ENCODE measurements around the gene C11orf97. TPM values are rescaled to one million over a fixed set of nuclear protein-coding genes. Genes with fewer than 3 reads are reported as not detected.
"Not testable (repeated sequence)": the region's sequence is repeated elsewhere in the genome, so short reads cannot be mapped to it uniquely, and the experiment has no call there.

Gene C11orf97
- total and polyA plus RNA-seq, 4 experiments from 2014 or later, result not detected

DNA sequence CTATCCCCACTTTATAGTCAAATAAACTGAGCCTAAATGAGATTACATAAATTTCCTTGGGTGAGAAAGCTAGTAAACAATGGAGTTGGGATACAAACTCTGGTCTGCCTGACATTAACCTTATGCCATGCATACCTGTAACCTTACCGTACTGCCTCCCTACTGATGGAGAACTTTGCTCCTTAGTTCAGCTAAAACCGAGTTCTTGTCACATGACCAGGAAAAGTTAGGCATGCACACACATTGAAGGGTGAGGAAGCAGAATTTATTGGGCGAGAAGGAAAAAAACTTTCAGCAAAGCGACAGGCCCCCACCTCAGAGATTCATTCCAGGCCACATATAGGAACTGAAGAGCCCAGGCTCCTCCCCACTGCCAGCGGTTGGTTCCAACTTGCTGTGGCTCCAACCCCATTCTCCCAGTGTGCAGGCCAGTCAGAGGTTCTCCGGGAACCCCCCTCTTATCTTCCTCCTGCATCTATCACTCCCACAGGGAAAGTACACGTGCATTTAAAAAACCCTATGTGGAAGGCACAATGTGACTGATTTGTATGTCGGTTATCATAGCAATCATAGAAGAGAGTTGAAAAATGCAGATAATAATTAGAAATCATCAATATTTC lies 51.7 kb downstream of the C11orf97 start:
- peaks cover 0 to 2% (median 0%) of the 10 kb centered on the region in 8 donors for H3K9me3 Mint-ChIP-seq

DNA sequence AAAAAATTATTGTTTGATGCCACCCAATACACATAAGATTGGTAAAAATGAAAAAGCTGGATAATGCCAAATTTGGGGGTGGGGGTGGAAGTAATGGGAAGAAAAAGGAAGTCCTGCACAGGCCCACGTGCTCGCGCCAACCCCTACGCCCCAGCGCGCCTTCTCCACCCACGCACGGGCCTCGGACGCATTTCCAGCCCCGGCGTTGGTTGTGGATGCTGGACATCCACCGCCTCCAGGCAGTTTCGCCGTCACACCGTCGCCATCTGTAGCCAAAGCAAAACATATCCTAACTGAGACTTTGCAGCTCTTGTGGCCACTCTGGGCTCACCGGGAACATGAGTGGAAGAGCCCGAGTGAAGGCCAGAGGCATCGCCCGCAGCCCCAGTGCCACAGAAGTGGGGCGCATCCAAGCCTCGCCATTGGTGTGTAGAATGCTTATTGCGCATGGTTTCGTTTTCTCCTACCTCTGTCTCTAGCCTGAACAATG lies 55.0 kb downstream of the C11orf97 start, which contains the start of gene PIWIL4:
PIWIL4 (plus strand) TSS at position 188 of the 490 bp plus-strand sequence; CDS start at position 339, 151 bp downstream.
- Histone ChIP-seq H3K27ac (ENCODE audit: low read depth, low read length) (no peak within 1 kb of the TSS), H3K27me3 (ENCODE audit: insufficient read depth, low read length) (no peaks in the 10 kb centered on the region), H3K9me3 (ENCODE audit: control insufficient read depth in 1 of 2, low read length in 2 of 2) (no peaks in the 10 kb centered on the region), H3K4me3 (ENCODE audit: low read length in 2 of 2) (no peak within 1 kb of the TSS), H3K36me3 (ENCODE audit: insufficient read depth, low read length) (no peaks in the 10 kb centered on the region), H3K4me1 (ENCODE audit: insufficient read depth, low read length) (no peaks in the 10 kb centered on the region)
- CTCF ChIA-PET (ENCODE audit: partially characterized antibody), result no interaction called here
- no peak within 1 kb of the TSS for H3K27ac Mint-ChIP-seq
- no peaks in the 10 kb centered on the region for H3K27me3 Mint-ChIP-seq
- DNase-seq, result no peak
- POLR2A ChIA-PET (ENCODE audit: partially characterized antibody), result no interaction called here
- no peak within 1 kb of the TSS for H3K4me3 Mint-ChIP-seq
- no peaks in the 10 kb centered on the region for H3K36me3 Mint-ChIP-seq
- intact Hi-C loops (cut with micrococcal nuclease), result no loop called here
- peaks cover 0 to 2% (median 0%) of the 10 kb centered on the region in 8 donors for H3K9me3 Mint-ChIP-seq
- H3K4me1 Mint-ChIP-seq, result no peaks in the 10 kb centered on the region

More for the DNA sequence above, 51.7 kb downstream of the C11orf97 start:
- ChIA-PET POLR2A (ENCODE audit: partially characterized antibody) (no interaction called here), CTCF (ENCODE audit: partially characterized antibody) (no interaction called here)
- no peaks in the 10 kb centered on the region for H3K9me3 ChIP-seq (ENCODE audit: control insufficient read depth in 1 of 2, low read length in 2 of 2)
- H3K27me3 ChIP-seq (ENCODE audit: insufficient read depth, low read length), result no peaks in the 10 kb centered on the region
- Mint-ChIP-seq H3K27ac (no peak overlapping the region), H3K36me3 (no peaks in the 10 kb centered on the region), H3K4me3 (no peak overlapping the region), H3K27me3 (no peaks in the 10 kb centered on the region), H3K4me1 (no peaks in the 10 kb centered on the region)
- H3K36me3 ChIP-seq (ENCODE audit: insufficient read depth, low read length), result no peaks in the 10 kb centered on the region
- H3K27ac ChIP-seq (ENCODE audit: low read depth, low read length), result no peak overlapping the region
- no peaks in the 10 kb centered on the region for H3K4me1 ChIP-seq (ENCODE audit: insufficient read depth, low read length)
- intact Hi-C loops (cut with micrococcal nuclease), result no loop called here
- no peak for DNase-seq
- no peak overlapping the region for H3K4me3 ChIP-seq (ENCODE audit: low read length in 2 of 2)

DNA sequence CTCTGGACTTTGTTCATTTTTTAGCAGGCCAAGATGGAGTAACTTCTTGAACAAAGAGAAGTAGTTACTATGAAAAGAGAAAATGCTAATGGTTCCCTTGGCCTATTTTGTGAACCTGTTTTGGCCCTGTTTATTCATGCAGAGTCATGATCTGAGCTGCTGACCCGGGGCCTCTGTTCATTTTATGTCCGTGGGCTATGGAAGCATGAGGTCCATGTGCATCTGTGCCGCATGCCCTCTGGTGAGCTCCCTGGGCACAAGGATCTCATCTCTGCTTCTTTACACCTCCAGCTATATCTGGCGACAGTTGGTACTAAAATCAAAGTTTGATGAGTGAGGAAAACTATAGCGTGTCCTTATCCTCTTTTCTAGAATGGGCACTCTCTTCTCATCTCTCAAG lies 55.9 kb downstream of the C11orf97 start:
- CTCF ChIA-PET (ENCODE audit: partially characterized antibody), result no interaction called here
- H3K36me3 ChIP-seq (ENCODE audit: insufficient read depth, low read length), result no peaks in the 10 kb centered on the region
- H3K27me3 Mint-ChIP-seq, result no peaks in the 10 kb centered on the region
- H3K4me1 ChIP-seq (ENCODE audit: insufficient read depth, low read length), result no peaks in the 10 kb centered on the region
- H3K4me3 Mint-ChIP-seq, result no peak overlapping the region
- DNase-seq, result no peak
- H3K9me3 Mint-ChIP-seq, result peaks cover 0 to 4% (median 0%) of the 10 kb centered on the region in 8 donors
- intact Hi-C loops (cut with micrococcal nuclease), result no loop called here
- POLR2A ChIA-PET (ENCODE audit: partially characterized antibody), result no interaction called here
- no peak overlapping the region for H3K4me3 ChIP-seq (ENCODE audit: low read length in 2 of 2)
- H3K4me1 Mint-ChIP-seq, result no peaks in the 10 kb centered on the region
- no peaks in the 10 kb centered on the region for H3K9me3 ChIP-seq (ENCODE audit: control insufficient read depth in 1 of 2, low read length in 2 of 2)
- peaks cover 0 to 3% of the 10 kb centered on the region in 2 donors for H3K36me3 Mint-ChIP-seq
- H3K27ac ChIP-seq (ENCODE audit: low read depth, low read length), result no peak overlapping the region
- H3K27ac Mint-ChIP-seq, result no peak overlapping the region
- H3K27me3 ChIP-seq (ENCODE audit: insufficient read depth, low read length), result no peaks in the 10 kb centered on the region

DNA sequence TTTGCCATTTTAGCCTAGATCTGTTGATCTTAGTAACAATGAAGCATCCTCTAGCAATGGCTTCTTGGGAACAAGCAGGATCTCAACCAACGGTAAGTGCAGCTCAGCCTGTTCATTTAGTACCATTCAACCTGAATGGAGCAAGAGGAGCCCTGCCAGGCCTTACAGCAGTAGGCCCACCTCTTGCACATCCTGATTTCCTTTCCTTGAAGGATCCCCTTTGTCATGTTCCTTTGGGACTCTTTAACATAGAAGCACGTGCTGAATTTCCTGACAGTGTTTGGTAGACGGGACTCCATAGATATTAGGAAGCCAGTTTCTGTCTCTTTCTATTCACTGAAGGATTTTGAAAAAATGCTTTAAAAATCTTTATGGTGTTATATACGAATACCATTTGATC lies 56.5 kb downstream of the C11orf97 start:
- no peak overlapping the region for H3K4me3 Mint-ChIP-seq
- CTCF ChIA-PET (ENCODE audit: partially characterized antibody), result no interaction called here
- Histone ChIP-seq H3K9me3 (ENCODE audit: control insufficient read depth in 1 of 2, low read length in 2 of 2) (no peaks in the 10 kb centered on the region), H3K27me3 (ENCODE audit: insufficient read depth, low read length) (no peaks in the 10 kb centered on the region), H3K4me3 (ENCODE audit: low read length in 2 of 2) (no peak overlapping the region), H3K36me3 (ENCODE audit: insufficient read depth, low read length) (no peaks in the 10 kb centered on the region), H3K27ac (ENCODE audit: low read depth, low read length) (no peak overlapping the region), H3K4me1 (ENCODE audit: insufficient read depth, low read length) (no peaks in the 10 kb centered on the region)
- POLR2A ChIA-PET (ENCODE audit: partially characterized antibody), result no interaction called here
- H3K9me3 Mint-ChIP-seq, result peaks cover 0 to 4% (median 0%) of the 10 kb centered on the region in 8 donors
- H3K4me1 Mint-ChIP-seq, result no peaks in the 10 kb centered on the region
- no peak overlapping the region for H3K27ac Mint-ChIP-seq
- intact Hi-C loops (cut with micrococcal nuclease), result no loop called here
- no peak for DNase-seq
- no peaks in the 10 kb centered on the region for H3K27me3 Mint-ChIP-seq
- peaks cover 0 to 3% of the 10 kb centered on the region in 2 donors for H3K36me3 Mint-ChIP-seq

DNA sequence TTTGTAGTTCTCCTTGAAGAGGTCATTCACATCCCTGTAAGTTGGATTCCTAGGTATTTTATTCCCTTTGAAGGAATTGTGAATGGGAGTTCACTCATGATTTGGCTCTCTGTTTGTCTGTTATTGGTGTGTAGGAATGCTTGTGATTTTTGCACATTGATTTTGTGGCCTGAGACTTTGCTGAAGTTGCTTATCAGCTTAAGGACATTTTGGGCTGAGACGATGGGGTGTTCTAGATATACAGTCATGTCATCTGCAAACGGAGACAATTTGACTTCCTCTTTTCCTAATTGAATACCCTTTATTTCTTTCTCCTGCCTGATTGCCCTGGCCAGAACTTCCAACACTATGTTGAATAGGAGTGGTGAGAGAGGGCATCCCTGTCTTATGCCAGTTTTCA lies 60.7 kb downstream of the C11orf97 start:
- H3K27ac ChIP-seq (ENCODE audit: low read depth, low read length); H3K4me3 ChIP-seq (ENCODE audit: low read length in 2 of 2); H3K36me3 Mint-ChIP-seq; H3K27me3 ChIP-seq (ENCODE audit: insufficient read depth, low read length); DNase-seq; H3K4me1 ChIP-seq (ENCODE audit: insufficient read depth, low read length); H3K27ac Mint-ChIP-seq; H3K9me3 ChIP-seq (ENCODE audit: control insufficient read depth in 1 of 2, low read length in 2 of 2); H3K4me1 Mint-ChIP-seq; H3K4me3 Mint-ChIP-seq; H3K9me3 Mint-ChIP-seq; H3K27me3 Mint-ChIP-seq; CTCF ChIA-PET (ENCODE audit: partially characterized antibody); H3K36me3 ChIP-seq (ENCODE audit: insufficient read depth, low read length); intact Hi-C loops (cut with micrococcal nuclease); POLR2A ChIA-PET (ENCODE audit: partially characterized antibody): not testable (repeated sequence)

DNA sequence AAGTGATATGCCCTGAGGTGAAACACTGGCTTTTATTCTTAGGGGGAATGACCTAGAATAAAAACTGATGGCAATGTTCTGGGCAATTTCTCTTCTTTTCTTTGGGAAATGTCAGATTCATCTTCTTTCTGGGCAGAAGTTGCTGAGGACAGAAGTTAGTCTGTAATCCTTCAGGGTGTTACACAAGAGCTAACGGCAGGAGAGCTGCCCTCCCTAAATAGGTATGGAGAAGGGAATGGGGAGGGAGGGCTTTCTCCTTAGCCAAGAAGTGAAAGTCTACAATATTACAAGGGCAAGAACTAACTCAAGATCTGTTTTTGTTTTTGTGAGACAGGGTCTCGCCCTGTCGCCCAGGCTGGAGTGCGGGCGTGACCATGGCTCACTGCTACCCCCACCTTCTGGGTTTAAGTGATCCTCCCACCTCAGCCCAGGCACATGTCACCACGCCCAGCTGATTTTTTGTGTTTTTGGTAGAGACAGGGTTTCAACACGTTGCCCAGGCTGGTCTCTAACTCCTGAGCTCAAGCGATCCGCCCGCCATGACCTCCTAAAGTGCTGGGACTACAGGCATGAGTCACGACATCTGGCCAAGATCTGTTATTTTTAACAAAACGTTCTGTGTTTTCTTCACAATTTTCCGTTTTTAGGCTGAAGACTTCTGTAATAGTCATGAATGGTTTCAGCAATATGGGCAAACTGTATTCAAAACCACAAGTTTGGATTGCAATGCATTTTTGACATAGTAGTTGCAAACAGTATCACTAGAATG lies 62.1 kb downstream of the C11orf97 start:
- no peaks in the 10 kb centered on the region for H3K4me1 ChIP-seq (ENCODE audit: insufficient read depth, low read length)
- no peaks in the 10 kb centered on the region for H3K36me3 ChIP-seq (ENCODE audit: insufficient read depth, low read length)
- Mint-ChIP-seq H3K36me3 (peaks cover 0 to 3% of the 10 kb centered on the region in 2 donors), H3K4me1 (no peaks in the 10 kb centered on the region), H3K4me3 (no peak overlapping the region), H3K27me3 (no peaks in the 10 kb centered on the region), H3K27ac (no peak overlapping the region), H3K9me3 (peaks cover 0 to 4% (median 0%) of the 10 kb centered on the region in 8 donors)
- ChIA-PET CTCF (ENCODE audit: partially characterized antibody) (no interaction called here), POLR2A (ENCODE audit: partially characterized antibody) (no interaction called here)
- H3K4me3 ChIP-seq (ENCODE audit: low read length in 2 of 2), result no peak overlapping the region
- H3K27ac ChIP-seq (ENCODE audit: low read depth, low read length), result no peak overlapping the region
- no peaks in the 10 kb centered on the region for H3K9me3 ChIP-seq (ENCODE audit: control insufficient read depth in 1 of 2, low read length in 2 of 2)
- intact Hi-C loops (cut with micrococcal nuclease), result no loop called here
- DNase-seq, result no peak
- no peaks in the 10 kb centered on the region for H3K27me3 ChIP-seq (ENCODE audit: insufficient read depth, low read length)

DNA sequence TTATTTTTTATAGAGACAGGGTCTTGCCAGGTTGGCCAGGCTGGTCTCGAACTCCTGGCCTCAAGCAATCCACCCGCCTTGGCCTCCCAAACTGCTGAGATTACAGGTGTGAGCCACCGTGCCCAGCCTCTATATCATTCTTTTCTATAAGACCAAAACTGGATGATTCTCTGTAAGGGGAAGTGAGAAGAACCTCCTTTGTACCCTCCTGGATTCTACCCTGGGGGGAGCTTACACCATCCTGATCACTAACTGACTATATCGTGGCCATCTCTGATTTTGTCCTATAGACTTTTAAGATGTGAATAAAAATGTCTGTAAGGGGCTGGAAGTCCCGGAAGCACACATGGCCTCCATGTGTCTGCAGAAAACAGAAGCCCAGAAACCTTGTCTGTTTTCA lies 64.0 kb downstream of the C11orf97 start:
- H3K9me3 Mint-ChIP-seq, result peaks cover 0 to 3% (median 0%) of the 10 kb centered on the region in 8 donors
- no peaks in the 10 kb centered on the region for H3K4me1 Mint-ChIP-seq
- no peak overlapping the region for H3K4me3 Mint-ChIP-seq
- intact Hi-C loops (cut with micrococcal nuclease), result no loop called here
- no peak overlapping the region for H3K27ac Mint-ChIP-seq
- H3K27me3 ChIP-seq (ENCODE audit: insufficient read depth, low read length), result no peaks in the 10 kb centered on the region
- H3K36me3 ChIP-seq (ENCODE audit: insufficient read depth, low read length), result no peaks in the 10 kb centered on the region
- H3K4me1 ChIP-seq (ENCODE audit: insufficient read depth, low read length), result no peaks in the 10 kb centered on the region
- no peak overlapping the region for H3K27ac ChIP-seq (ENCODE audit: low read depth, low read length)
- peaks cover 0 to 1% of the 10 kb centered on the region in 2 donors for H3K27me3 Mint-ChIP-seq
- no peaks in the 10 kb centered on the region for H3K9me3 ChIP-seq (ENCODE audit: control insufficient read depth in 1 of 2, low read length in 2 of 2)
- no peak for DNase-seq
- POLR2A ChIA-PET (ENCODE audit: partially characterized antibody), result no interaction called here
- peaks cover 0 to 3% of the 10 kb centered on the region in 2 donors for H3K36me3 Mint-ChIP-seq
- no peak overlapping the region for H3K4me3 ChIP-seq (ENCODE audit: low read length in 2 of 2)
- CTCF ChIA-PET (ENCODE audit: partially characterized antibody), result no interaction called here

All from CD4-positive, alpha-beta memory T cell (primary cell).